ENCODE results near the gene DCAF5.

- TF ChIP-seq CTCF (optimal IDR thresholded peaks at IDR 0.05 in 1 of 3, IDR thresholded peaks at IDR 0.05 in 1 of 3, conservative IDR thresholded peaks at IDR 0.05 in 1 of 3; ENCODE audit: extremely low read depth in 1 of 3, insufficient read depth in 2 of 3, low read length in 3 of 3) (no peak), EZH2 (IDR thresholded peaks at IDR 0.05; ENCODE audit: low read length) (no peak)
Measured at GRCh38 chr14:69066396-69067171, 86.3 kb downstream of the DCAF5 start.
